Esophagus mucosa (tissue), 1 donor: ENCODE measurements around the gene CHMP1B. TPM values are rescaled to one million over a fixed set of nuclear protein-coding genes. Genes with fewer than 3 reads are reported as not detected.

Source experiments
- total RNA-seq: library from RNA; stranded (reverse); gene quantifications from one replicate; pipeline ENCODE4 v1.2.4, GENCODE V29; 2023
- donor health status: DM: yes; HTN: yes; CAD: no.

The CHMP1B gene
- total RNA-seq, 1 donor from 2014 or later, result 28.7 TPM

Other genes with a start within 250 kb of the CHMP1B start
- not detected for gene SLC35G4, start 241.8 kb upstream of the CHMP1B start, total RNA-seq
- 8.8 TPM for gene GNAL, start 162.1 kb upstream of the CHMP1B start, total RNA-seq
- gene MPPE1, start 56.9 kb downstream of the CHMP1B start, total RNA-seq, result 25.7 TPM
- gene IMPA2, start 130.1 kb downstream of the CHMP1B start, total RNA-seq, result 140 TPM
- gene ANKRD62, start 242.4 kb downstream of the CHMP1B start, total RNA-seq, result 0.48 TPM